ENCODE results near the gene POU2F1.
"Not testable (repeated sequence)": the region's sequence is repeated elsewhere in the genome, so short reads cannot be mapped to it uniquely, and the experiment has no call there.

The POU2F1 gene

DNA sequence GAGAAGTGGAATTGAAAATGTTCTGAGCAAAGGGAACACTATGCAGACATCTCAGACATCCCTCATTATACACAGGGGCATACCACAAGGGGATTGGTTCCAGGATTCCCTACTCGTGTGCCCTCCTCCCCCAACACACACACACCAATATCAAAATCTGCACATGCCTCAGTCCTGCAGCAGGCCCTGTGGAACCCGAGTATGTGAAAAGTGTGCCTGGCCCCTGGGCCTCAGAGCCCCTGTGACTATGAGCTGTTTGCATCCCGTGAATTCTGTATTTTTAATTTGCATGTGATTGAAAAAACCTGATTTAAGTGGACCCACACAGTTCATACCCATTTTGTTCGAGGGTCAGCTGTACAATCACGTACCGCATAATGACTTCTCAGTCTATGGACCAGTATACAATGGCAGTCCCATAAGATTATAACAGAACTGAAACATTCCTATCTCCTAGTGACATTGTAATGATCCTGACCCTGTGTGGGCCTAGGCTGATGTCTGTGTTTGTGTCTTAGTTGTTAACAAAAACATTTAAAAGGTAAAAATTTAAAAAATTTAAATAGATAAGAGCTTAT lies 11.3 kb downstream of the POU2F1 start:
- DNase-seq (ENCODE audit: low read depth), result no peak

DNA sequence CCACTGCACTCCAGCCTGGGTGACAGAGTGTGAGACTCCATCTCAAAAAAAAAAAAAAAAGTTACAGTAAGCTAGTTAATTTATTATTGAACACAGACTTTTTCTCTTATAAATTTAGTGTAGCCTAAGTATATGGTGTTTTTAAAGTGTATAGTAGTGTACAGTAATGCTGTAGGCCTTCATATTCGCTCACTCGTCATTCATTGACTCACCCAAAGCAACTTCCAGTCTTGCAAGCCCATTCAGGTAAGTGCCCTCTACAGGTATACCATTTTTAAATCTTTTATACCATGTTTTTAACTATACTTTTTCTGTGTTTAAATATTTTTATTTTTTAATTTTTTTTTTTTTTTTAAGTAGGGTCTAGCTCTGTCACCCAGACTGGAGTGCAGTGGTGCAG lies 12.1 kb downstream of the POU2F1 start:
- no peak for DNase-seq (ENCODE audit: low read depth)

DNA sequence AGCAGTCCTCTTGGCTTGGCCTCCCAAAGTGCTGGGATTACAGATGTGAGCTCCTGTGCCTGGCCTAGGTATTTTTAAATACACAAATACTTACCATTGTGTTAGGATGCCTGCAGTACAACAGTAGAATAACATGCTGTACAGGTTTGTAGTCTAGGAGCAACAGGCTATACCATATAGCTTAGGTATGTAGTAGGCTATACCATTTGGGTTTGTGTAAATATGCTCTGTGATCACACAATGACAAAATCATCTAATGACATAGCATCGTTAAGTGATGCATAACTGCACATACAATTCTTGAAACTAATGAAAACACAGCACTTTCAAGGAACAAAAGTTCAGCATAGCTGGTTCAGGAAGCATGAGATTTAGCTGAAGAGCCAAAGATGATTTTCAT lies 12.7 kb downstream of the POU2F1 start:
- no peak for DNase-seq (ENCODE audit: low read depth)

DNA sequence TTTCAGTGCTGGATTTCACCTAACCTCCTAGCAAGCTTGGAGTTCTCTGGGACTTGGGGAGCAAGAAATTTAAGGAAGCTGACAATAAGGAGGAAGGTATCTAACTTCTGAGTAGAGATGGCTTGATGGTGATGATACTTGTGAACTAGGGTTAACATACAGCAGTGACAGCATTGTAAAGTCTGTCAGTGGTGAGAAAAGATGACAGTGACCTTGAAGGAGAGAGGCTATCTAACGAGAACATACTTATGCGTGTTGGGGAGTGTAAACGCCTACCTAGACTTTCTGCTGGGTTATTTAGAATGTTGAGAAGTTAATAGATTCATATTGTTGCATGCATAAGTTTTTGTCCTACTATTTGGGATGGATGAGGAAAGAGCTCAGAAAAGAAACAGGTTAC lies 16.3 kb downstream of the POU2F1 start:
- no peak for DNase-seq (ENCODE audit: low read depth)

DNA sequence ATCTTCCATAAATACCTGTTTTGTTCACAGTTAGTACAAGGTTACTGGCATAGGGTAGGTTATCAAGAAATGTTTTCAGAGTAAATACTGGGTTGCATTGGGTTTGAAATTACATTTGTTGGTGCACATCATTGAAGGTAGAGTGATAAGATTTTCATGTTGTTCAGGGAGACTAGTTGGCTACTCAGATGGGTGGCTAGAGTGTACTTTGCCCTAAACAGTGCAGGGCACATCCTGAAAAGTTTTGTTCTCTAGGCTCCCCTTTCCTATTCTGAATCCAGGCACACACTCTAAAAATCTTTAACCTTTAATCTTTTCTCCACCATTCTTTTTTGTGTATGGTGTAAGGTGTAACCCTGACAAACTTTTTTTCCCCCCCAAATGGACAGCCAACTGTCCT lies 18.0 kb downstream of the POU2F1 start:
- no peak for DNase-seq (ENCODE audit: low read depth)

DNA sequence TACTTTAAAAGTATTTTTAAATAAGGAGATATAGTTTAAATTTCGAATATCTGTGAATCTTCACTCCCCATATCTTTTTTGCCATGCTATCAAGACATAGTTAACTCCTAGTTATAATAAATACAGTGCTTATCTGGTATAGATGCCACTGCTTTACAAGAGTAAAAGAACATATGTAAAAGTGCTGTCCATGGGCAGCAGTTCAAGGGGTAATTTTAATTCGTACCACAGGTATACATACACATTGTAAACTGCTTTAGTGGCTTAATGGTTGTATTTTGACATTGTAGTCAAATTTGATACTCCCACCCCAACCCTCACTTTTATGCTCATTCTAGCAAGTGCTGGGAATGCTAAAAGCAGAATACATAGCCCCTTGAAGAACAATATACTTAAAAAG lies 18.6 kb downstream of the POU2F1 start:
- no peak for DNase-seq (ENCODE audit: low read depth)

DNA sequence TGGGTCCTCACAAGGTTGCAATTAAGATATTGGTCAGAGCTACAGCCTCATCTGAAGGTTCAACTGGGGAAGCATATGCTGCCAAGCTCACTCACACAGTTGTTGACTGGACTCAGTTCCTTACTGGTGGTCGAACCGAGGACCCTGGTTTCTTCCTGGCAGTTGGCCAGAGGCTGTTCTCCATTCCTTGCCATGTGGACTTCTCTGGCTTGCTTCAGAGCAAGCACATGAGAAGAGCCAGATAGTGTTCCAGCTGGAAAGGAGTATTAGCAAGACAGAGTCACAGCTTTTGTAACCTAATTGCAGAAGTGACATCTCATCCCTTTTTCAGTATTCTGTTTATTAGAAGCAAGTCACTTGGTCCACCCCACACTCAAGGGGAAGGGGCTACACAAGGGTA lies 23.6 kb downstream of the POU2F1 start:
- no peak for DNase-seq (ENCODE audit: low read depth)

DNA sequence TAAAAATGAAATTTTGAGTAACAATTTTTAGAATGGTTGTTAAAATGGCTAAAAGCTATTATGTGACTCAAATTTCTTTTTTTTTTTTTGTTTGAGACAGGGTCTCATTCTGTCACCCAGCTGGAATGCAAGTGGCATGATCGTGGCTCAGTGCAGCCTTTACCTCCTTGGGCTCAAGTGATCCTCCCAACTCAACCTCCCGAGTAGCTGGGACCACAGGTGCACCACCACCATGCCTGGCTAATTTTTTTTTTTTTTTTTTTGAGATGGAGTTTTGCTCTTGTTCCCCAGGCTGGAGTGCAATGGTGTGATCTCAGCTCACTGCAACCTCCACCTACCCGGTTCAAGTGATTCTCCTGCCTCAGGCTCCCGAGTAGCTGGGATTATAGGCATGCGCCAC lies 24.5 kb downstream of the POU2F1 start:
- not testable (repeated sequence) for DNase-seq (ENCODE audit: low read depth)

DNA sequence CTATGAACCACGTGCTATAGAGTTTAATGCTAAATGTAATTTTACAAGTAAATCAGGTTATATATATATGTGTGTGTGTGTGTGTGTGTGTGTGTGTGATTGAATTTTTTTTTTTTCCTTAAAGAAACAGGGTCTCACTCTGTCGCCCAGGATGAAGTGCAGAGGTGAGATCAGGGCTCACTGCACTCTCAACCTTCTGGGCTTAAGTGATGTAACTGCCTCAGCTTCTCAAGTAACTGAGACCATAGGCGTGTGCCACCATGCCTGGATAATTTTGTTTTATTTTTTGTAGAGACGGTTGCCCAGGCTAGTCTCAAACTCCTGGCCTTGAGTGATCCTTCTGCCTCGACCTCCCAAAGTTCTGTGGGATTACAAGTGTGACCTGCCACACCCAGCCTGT lies 26.3 kb downstream of the POU2F1 start:
- DNase-seq (ENCODE audit: low read depth), result no peak

DNA sequence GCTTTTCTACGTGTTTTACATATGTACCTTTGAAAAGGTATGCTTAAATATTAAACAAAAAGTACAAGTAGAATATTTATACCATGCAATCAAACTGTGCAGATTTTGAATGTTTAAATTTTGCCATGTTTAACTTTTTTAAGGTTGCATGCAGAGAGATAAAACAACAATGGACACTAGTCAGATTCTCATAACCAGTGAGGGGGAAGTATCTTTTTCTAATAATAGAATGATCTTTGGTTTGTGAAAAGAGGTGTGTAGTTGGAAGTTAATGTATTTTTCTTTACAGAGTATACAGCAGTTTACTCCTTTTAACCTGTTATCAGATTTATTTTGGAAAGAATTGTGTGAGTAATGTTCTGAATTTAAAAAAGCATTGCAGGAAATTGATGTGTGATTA lies 27.1 kb downstream of the POU2F1 start:
- DNase-seq (ENCODE audit: low read depth), result no peak

DNA sequence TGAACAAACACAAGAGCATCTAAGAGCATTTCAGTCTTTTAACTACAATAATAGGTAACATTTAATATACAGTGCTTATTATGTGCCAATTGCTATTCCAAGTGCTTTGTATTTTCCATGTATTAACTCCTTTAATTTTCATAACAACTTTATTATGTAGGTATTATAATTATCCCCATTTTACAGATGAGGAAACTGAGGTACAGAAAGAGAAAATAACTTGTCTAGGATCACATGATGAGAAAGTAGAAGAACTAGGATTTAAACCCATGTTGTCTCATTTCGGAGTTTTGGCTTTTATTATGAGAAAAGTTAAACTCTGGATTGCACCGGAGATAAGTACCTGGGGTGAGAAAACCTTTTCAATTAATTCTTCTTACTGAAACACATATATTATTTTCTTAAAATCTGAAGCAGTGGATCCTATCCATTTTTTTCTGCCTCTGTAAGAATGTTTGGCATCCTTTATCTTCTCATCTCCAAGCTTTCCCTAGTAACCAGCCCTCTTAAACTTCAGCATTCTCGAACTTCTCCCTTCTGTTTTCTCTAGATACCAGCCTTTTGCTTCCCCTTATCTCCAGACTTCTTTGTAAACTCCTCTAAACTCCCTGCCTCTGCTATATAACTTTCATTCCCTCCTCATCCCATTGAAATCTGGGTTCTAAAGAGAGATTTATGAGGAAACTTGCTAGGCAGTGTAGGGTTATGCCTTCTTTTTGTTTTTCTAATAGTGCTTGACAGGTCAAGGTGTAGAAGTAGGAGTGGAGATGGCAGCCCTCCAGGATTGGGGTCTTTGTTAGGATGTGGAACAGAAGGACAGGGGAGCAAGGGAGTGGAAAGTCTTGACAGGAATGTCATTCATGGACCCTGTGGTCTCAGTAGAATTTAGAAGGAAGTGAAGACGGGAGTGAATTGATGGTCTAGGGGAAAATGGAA lies 28.3 kb downstream of the POU2F1 start:
- no peak for DNase-seq (ENCODE audit: low read depth)

DNA sequence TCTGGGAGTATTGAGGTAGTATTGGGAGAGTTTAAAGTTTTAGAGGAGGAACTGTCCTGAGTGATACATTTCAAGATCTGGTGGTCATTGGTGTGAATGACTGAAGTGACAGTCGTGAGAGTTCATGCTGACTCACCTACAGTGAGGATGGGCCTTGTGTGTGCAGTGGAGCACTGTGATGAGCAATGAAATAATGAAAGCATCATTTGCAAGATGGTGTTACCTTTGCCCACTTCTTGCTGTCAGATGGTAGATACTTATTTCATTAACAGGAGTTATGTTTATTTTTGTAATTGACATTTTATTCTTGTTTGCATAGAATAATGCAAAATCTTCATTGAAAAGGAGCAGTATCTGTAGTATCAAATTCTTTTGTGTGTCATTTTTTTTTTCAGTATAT lies 29.0 kb downstream of the POU2F1 start:
- DNase-seq (ENCODE audit: low read depth), result no peak

DNA sequence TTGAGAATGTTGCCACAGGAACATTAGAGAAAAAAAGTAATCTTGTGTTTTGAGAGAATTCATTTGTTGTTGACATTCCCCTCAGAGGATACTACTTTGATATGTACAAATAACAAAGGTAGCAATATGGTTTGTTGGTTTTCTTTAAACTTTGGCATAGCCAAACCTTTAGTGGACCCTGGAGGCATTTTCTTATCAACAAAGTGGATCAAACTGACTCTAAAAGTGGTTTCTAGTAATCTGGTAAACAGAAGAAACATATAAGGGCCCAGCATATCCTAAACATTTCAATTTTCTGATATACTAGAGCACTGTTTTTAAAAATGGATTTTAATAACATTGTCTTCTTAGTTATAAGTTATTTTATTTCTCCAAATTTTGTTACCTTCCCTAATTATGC lies 29.8 kb downstream of the POU2F1 start:
- DNase-seq (ENCODE audit: low read depth), result no peak

DNA sequence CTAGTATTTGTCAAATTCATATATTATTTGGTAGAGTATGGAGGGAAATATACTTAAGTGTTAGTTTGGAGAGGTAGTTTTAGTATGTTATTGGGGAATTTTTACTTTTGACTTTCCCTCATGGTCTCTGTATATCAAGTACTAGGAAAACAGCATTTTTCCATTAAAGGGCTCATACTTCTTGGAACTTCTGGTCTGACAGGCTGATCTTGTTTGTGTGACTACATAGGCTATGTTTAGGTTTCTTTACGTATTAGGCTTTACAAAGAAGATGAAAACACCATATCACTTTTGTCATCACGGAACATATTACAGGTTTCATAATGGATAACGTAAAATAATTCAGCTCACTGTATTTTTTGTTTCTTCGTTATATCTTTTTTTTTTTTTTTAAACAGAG lies 30.8 kb downstream of the POU2F1 start:
- no peak for DNase-seq (ENCODE audit: low read depth)

DNA sequence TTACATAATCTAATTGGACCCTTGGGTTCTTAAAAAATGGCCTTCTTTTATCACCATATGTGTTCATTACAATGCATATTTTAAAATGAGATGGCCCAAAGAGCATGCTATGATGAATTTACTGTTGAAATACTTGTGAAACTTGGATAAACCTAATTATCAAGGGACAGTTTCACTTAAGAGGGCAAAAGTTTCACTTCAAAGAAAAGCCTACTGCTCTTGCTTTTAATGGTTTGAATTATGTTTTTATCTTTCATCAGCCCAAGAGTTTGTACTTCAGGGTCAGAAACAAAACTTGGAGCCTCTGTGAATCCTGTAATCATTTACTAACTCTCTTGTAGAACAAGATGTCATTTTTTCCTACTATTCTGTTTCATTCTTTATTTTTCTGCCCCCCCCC lies 32.3 kb downstream of the POU2F1 start:
- no peak for DNase-seq (ENCODE audit: low read depth)

DNA sequence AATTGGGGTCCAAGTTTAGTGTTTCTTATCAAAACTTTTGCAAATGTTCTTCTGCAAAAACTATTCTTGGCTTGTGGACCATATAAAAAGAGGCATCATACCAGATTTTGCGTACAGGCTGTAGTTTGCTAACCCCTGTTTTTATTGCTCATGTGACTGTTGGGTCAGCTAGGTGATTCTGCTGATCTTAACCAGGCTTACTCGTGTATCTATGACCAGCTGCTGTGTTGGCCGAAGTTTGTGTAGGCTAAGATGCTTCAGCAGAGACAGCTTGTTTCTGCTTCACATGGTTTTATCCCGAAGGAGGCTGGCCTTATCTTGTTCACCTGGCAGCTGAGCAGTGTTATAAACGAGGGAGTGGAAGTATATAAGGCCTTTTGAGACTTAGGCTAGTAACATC lies 38.2 kb downstream of the POU2F1 start:
- DNase-seq (ENCODE audit: low read depth), result no peak

DNA sequence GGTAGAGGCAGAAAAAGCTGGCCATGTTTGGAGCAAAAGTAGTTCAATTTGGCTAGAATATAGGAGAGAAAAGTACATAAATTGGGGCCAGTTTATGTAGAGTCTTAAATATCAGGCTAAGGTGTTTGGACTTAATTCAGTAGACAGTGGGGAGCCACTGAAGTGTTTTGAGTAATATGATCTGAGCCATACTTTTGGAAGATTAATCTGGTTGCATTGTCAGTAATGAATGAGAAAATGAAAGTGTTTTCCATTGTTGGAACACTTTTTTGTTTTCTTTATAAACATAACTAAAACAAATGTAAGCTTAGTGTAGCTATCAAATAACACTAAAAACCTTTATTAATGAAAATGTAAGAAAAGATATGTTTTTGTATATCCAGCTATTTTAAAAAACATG lies 42.1 kb downstream of the POU2F1 start:
- no peak for DNase-seq (ENCODE audit: low read depth)

DNA sequence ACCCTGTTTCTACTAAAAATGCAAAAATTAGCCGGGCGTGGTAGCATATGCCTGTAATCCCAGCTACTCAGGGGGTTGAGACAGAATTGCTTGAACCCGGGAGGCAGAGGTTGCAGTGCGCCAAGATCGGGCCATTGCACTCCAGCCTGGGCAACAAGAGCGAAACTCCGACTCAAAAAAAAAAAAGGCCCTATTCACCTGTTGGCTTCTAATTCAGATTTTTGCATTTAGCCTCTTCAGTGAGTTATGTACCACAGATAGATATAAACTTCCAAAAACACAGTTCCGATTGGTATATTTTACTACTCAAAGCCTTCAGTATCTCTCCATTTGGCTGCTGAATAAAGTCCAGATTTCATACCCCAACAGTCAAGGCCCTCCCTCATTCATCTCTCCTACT lies 42.7 kb downstream of the POU2F1 start:
- no peak for DNase-seq (ENCODE audit: low read depth)

DNA sequence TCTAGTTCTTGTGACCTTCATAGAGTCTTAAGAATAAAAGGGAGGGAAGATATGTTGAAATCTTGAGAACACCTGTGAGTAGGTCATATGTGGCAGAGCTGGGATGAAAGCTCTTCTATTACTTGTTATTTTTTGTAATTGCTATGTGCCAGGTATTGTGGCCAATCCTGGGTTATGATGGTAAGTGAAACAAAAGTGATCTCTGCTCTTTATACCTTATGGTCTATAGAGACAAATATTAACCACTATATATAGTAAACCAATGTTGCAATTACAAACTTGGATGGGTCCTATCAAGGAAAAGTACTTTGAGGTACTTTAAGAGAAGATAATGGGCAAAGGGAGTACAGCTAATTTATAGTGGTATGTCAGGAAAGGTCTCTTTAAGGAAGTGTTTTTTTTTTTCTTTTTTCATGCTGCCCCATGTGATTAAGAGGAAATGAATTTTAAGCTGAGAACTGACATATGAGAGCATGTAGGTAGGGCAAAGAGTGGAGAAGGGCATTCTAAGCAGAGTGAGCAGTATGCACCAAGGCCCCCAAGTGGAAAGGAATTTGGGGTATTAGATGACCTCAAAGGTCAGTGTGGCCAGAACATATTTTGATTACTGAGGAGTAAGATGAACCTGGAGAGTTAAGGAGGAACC lies 43.3 kb downstream of the POU2F1 start:
- no peak for DNase-seq (ENCODE audit: low read depth)

DNA sequence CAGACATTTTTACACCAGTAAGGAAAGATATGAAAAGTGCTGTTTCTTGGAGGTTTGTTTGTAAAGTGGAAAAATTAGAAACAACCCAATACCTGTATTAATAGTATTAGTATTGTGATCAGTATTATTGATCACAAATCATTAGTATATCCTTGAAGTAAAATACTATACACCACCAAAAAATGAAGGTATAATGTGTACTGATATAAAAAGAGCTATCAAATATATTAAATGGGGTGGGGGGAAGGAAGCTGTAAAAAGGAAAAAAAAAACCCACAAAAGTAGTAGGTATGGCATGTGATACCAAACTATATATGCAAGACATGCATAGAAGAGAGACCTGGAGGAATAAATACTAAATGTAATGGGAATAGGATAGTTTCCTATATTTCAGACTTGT lies 46.3 kb downstream of the POU2F1 start:
- DNase-seq (ENCODE audit: low read depth), result no peak

DNA sequence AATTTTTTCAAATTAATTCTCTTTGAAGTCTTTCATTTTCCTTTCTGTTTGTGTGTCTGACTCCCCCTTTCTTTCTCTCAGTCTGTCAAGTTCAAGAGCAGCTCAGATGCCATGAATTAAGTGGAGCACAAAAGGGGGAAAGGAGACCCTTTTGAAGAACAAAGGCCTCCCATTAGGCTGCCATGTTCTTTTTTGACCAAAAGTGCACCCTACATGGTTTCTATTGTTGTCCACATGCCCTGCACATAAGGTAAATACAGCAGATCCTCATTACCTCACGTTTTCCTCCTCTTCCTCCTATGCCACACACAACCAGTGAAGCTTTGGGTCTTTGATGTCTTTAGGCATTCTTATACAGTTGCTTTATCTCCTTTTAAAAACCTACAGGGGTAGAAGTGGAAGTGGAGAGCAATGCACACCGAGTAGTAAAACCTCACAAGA lies 47.7 kb downstream of the POU2F1 start:
- no peak for DNase-seq (ENCODE audit: low read depth)

DNA sequence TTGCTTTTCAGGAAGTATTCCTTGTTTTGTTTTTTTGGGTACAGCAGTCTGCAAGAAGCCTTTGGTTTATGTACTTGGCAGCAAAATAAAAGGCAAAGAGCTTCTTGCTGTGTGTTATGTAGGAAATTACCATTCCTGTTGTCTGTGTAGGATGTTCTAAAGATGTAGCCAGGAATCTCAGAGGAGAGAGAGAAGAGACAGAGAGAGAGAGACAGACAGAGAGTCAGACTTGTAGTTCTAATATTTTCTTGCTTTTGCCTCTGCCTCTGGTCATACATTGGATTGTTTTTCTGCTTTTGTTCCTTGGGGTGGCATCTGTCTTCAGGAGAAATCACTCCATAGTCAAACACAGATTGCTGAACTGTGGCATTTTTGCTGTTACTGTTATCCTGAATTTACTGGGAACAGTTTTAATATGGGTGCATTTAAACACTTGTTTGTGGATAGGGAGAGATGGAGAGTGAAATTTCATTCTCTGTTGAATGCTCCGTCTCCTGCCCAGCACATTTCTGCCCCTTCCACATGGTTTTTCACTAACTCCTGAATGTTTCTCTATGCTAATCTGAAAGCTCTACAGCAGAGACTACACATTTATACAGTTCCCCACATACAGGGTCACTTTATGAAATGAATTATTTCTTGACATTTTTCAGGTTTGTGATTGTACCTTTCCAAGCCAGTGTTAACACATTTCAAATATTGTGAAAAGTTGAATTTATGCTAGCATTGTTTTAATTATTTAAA lies 49.8 kb downstream of the POU2F1 start:
- no peak for DNase-seq (ENCODE audit: low read depth)
